Measurements from ENCODE around the gene HRC. TPM values are rescaled to one million over a fixed set of nuclear protein-coding genes. Genes with fewer than 3 reads are reported as not detected.
"Not testable (repeated sequence)": the region's sequence is repeated elsewhere in the genome, so short reads cannot be mapped to it uniquely, and the experiment has no call there.

The HRC gene
- total RNA-seq, 1 donor from 2014 or later = 1.3 TPM

DNA sequence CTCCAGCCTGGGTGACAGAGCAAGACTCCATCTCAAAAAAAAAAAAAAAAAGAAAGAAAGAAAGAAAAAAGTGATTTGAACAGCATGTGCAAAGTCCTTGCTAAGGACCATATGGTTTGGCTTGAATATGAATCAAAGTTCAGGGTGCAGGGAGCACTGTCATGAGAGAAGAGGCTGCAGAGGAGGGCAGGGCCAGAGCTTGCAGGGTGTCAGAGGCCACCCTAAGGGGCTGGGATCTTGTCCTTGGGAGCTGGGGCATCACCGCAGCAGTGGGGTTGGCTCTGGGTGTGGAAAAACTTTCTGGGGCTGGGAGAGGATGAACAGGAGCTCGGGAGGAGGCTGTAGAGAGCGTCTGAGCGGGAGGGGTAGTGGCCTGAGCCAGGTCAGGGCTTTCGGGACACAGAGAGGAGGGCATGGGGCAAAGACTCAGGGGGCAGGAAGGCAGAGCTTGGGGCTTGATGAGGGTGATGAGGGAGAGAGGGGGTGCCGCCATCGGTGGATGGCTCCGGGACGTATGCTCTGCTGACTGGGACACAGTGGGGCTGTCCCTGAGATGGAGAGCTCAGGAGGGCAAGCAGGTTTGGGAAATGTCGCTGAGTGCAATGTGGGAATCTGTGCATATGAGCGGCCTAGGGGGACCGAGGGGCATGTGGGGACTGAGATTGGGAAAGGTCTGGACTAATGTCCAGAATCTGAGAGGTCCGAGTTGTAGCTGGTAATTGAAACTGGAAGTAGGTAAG is 5.4 kb upstream of the HRC start:
- DNase-seq (ENCODE audit: low spot score) = no peak

DNA sequence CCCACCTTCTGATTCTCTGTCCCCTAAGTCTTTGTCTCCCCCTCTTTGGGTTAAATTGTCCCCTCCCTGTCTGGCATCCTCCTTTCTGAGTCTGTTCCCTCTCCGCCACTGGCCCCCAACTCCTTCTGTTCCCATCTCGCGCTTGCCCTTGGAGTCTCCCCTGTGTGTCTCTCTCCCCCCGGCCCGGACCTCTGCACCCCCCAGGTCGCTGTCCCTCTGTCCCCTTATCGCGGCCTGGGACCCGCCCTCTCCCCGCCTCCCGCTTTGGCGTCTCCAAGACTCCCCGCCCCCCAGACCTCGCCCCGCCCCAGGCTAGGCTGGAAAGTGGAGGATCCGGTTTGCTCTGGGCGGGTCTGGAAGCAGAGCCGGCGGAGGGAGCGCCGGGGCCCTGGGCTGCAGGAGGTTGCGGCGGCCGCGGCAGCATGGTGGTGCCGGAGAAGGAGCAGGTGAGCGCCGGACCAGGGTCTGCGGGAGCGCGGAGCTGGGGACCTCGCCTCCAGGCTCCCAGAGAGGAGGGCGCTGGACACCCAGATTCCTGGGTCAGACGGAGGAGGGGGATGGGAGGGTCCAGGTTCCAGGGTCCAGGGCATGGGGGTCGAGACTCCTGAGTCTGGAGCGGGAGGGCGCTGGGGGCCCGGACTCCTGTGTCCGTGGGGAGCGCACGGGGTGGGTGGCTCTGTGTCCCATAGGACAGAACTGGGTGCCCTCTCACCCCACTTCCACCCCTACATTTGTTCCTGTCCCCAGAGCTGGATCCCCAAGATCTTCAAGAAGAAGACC is 2.4 kb upstream of the HRC start, which contains the start of gene TRPM4:
Gene TRPM4 (plus strand): TSS at position 348 of the 780 bp plus-strand sequence. CDS start 75 bp downstream, at position 423.
- peak; percentile 94 for DNase-seq (ENCODE audit: low spot score)

DNA sequence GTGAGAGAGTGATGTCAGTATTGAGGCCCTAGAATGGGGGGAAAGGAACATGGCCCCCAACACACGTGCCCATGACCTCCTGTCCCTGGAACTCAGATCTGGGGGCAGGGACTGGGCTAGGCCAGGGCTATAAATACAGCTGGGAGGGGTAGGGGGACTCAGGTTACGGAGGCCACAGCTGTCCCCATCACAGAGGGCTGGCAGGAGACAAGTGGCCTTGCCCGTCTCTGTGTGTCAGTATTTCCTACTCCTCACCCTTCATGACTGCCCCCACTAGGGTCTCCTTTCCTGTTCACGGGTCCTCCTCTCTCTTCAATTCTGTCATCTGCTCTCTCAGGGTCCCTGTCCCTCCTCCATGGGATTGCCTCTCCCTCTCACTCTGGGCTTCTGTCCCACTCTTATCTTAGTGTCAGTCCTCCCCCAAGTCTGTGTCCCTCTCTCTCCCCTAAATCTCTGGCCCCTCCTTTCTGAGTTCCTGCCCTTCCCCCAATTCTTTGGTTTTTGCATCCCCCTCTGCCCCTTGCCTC is 687 bp upstream of the HRC start:
- DNase-seq (ENCODE audit: low spot score) = no peak

DNA sequence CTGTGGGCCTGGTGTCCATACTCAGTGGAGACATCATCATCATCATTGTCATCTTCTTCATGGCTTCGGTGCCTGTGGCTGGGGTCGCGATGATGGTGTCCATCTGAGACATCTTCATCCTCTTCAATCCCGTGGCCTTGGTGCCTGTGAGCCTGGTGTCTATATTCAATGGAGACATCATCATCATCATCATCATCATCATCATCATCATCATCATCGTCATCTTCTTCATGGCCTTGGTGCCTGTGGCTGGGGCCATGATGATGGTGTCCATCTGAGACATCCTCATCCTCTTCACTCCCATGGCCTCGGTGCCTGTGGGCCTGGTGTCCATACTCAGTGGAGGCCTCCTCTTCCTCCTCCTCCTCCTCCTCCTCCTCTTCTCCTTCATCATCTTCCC is 917 bp downstream of the HRC start:
- no peak for DNase-seq (ENCODE audit: low spot score)

GRCh38 chr19:49153167-49153809 is 1.9 kb downstream of the HRC start:
- DNase-seq (ENCODE audit: low spot score) = no peak

- DNase-seq (ENCODE audit: low spot score) = no peak
Observed at GRCh38 chr19:49152119-49152550, 3.1 kb downstream of the HRC start.

GRCh38 chr19:49151267-49152118 is 3.7 kb downstream of the HRC start:
- DNase-seq (ENCODE audit: low spot score) = no peak

GRCh38 chr19:49150944-49151243 is 4.3 kb downstream of the HRC start:
- DNase-seq (ENCODE audit: low spot score) = no peak

DNA sequence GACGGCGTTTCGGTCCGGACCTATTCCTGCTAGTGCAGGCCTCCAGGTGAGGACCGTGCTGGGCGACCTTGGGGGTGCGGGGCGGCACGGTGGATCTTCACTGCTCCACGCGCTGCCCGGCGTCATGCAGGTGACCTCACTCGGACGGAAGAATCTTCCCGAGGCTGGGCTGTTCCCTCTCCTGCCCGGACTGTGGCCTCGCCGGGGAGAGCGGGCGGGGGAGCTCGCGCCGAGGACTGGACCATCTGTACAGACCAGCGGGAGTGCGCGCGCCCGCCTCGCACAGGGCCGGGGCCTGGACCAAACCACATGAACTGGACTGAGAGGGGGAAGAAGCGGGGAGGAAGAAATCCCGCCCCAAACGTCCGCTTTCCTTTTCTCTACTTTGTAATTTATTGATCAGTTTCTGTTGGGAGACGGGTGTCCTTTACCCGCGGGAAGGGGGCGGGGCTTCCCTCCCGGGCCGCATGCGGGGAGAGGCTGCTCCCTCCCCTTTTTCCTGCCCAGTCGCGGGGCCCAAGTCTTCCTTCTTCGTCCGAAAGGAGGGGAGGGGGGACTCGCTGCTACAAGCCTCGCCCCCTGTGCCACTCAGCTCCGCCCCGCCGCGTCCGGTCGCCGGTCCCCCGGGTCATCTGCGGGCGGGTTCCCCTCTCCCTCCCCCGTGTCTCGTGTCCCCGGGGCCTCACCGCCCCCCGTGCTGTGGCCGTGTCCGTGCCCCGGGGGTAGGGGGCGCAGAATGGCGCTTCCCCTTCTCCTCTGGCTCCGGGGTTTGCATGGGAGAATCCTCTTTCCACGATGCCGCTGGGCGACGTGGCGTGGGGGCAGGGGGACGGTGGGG is 4.9 kb downstream of the HRC start:
- DNase-seq (ENCODE audit: low spot score) = peak; percentile 94

GRCh38 chr19:49149652-49150105 is 5.5 kb downstream of the HRC start:
- DNase-seq (ENCODE audit: low spot score) = no peak

GRCh38 chr19:49148784-49149651 is 6.2 kb downstream of the HRC start:
- peak; percentile 97 for DNase-seq (ENCODE audit: low spot score)

GRCh38 chr19:49148044-49148682 is 7.0 kb downstream of the HRC start:
- DNase-seq (ENCODE audit: low spot score) = no peak

DNA sequence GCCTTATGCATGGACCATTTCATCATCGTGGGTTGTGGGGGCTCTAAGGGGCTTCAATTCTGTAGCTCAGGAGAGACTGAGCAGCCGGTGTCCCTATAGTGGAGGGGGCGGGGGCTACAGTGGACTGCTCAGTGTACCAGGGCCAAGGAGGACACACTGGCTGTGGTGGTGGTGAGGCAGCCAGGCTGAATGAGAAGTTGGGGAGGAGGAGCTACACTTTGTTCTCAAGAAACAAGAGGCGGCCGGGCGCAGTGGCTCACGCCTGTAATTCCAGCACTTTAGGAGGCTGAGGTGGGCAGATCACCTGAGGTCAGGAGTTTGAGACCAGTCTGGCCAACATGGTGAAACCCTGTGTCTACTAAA is 8.8 kb downstream of the HRC start:
- not testable (repeated sequence) for DNase-seq (ENCODE audit: low spot score)

GRCh38 chr19:49145573-49146407 is 9.4 kb downstream of the HRC start:
- no peak for DNase-seq (ENCODE audit: low spot score)

GRCh38 chr19:49142866-49143335 is 12.3 kb downstream of the HRC start:
- no peak for DNase-seq (ENCODE audit: low spot score)

- no peak for DNase-seq (ENCODE audit: low spot score)
Observed at GRCh38 chr19:49141352-49141751, 13.8 kb downstream of the HRC start.

GRCh38 chr19:49140951-49141350 is 14.2 kb downstream of the HRC start:
- DNase-seq (ENCODE audit: low spot score) = no peak

All from mesenteric fat pad (tissue), 1 donor.